ENCODE data around the gene MVB12B.
"Not testable (repeated sequence)": the region's sequence is repeated elsewhere in the genome, so short reads cannot be mapped to it uniquely, and the experiment has no call there.

MVB12B gene

DNA sequence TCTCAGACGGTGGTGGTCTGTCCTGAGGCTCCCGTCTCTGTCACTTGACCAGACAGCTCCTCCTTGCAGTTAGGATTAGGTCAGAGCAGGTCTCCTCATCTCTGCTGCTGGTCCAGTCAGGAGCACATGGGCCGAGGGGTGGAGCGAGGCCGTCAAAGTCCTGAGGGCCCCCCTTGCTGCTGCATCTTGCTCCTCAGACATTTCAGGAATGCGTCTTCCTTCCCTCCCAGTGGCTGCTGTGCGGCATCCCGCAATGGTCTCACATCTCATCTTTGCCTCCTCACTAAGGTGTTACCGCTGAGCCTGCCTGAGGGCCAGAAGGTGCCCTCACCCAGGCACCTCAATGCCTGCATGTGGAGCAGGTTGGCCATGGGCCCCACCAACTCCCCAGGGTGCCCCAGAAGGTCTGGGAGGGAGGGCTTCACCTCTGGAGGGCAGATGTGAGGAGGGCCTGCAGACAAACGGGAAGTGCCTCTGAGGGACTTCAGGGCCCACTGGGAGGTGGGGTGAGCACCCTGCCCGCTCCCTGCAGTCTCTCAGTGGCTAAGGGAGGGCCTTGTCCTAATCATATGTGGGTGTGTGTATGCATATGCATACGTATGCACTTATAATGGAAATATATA, 149.4 kb downstream of the MVB12B start:
- Histone ChIP-seq H3K36me3 (ENCODE audit: control insufficient read depth, insufficient read depth, low read length) (no peaks in the 10 kb centered on the region), H3K4me1 (ENCODE audit: control insufficient read depth, insufficient read depth, low read length) (no peaks in the 10 kb centered on the region), H3K27me3 (ENCODE audit: control insufficient read depth, insufficient read depth, low read length) (no peaks in the 10 kb centered on the region), H3K4me3 (ENCODE audit: low read length) (no peak overlapping the region), H3K9me3 (ENCODE audit: control insufficient read depth, low read length) (no peaks in the 10 kb centered on the region), H3K9ac (ENCODE audit: low read length) (no peak overlapping the region)

DNA sequence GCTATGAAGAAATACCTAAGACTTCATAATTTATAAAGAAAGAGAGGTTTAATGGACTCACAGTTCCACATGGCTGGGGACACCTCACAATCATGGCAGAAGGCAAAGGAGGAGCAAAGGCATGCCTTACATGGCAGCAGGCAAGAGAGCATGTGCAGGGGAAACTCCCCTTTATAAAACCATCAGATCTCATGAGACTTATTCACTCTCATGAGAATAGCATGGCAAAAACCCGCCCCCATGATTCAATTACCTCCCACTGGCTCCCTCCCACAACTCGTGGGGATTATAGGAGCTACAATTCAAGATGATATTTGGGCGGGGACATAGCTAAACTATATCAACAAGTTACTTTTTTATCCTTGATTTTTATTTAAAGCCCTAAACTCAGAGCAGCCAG, 150.8 kb downstream of the MVB12B start:
- H3K4me3 ChIP-seq (ENCODE audit: low read length); H3K4me1 ChIP-seq (ENCODE audit: control insufficient read depth, insufficient read depth, low read length); H3K27me3 ChIP-seq (ENCODE audit: control insufficient read depth, insufficient read depth, low read length); H3K9ac ChIP-seq (ENCODE audit: low read length); H3K36me3 ChIP-seq (ENCODE audit: control insufficient read depth, insufficient read depth, low read length); H3K9me3 ChIP-seq (ENCODE audit: control insufficient read depth, low read length): not testable (repeated sequence)

DNA sequence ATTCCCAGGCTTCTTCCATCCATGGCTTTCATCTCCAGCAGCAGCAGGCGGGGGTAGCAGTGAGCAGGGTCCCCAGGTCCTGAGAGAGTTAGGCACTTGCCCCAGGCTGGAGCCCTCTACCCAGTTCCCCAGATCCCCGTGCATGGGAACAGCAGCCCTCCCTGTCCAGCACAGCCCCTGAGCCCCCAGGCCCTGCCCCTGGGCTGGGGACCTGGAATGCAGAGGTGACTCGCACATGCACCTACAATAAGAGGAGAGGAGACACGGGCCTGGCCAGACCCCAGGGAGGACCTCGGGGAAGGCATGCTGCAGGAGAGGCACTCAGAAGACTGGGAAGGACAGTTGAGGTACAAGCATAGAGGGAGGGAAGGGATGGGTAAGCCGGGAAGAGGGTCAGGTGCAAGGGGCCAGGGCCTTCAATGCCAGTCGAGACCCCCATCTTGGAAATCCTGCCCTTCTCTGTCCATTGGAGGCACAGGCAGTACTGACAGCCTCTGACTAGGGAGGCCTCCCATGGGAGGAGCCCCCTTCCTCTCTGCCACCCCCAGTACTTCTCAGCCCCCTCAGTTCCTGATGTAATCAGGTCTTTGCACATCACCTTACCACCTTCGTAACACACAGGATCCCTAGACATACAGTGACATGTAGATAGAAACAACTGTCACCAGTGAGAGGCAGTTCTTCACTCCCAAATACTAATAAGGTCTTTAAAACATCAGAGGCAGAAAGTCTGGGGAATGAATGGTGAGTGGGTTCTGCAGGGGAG, 151.8 kb downstream of the MVB12B start:
- Histone ChIP-seq H3K27me3 (ENCODE audit: control insufficient read depth, insufficient read depth, low read length) (no peaks in the 10 kb centered on the region), H3K4me1 (ENCODE audit: control insufficient read depth, insufficient read depth, low read length) (no peaks in the 10 kb centered on the region), H3K36me3 (ENCODE audit: control insufficient read depth, insufficient read depth, low read length) (no peaks in the 10 kb centered on the region), H3K9me3 (ENCODE audit: control insufficient read depth, low read length) (no peaks in the 10 kb centered on the region), H3K9ac (ENCODE audit: low read length) (no peak overlapping the region), H3K4me3 (ENCODE audit: low read length) (no peak overlapping the region)

DNA sequence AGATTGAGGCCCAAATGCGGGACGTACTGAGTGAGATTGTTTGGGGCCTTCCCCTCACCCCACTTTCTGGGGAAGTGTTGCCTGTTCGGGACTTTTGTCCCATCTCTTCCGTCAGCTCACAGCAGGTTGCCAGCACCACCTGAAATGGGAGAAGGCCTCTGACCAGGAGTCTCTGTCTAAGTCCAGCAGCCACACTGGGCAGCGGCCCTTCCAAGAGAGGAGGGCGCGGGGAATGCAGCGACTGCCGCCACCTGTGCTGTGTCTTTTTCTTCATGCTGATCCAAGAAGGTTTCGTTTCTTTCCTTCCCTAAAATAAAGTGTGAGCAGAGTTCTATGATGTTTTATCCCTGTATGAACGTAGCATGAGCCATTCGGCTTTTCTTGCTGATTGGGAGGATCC, 152.9 kb downstream of the MVB12B start:
- no peak overlapping the region for H3K4me3 ChIP-seq (ENCODE audit: low read length)
- no peaks in the 10 kb centered on the region for H3K27me3 ChIP-seq (ENCODE audit: control insufficient read depth, insufficient read depth, low read length)
- H3K9ac ChIP-seq (ENCODE audit: low read length), result no peak overlapping the region
- H3K9me3 ChIP-seq (ENCODE audit: control insufficient read depth, low read length), result no peaks in the 10 kb centered on the region
- no peaks in the 10 kb centered on the region for H3K4me1 ChIP-seq (ENCODE audit: control insufficient read depth, insufficient read depth, low read length)
- no peaks in the 10 kb centered on the region for H3K36me3 ChIP-seq (ENCODE audit: control insufficient read depth, insufficient read depth, low read length)

DNA sequence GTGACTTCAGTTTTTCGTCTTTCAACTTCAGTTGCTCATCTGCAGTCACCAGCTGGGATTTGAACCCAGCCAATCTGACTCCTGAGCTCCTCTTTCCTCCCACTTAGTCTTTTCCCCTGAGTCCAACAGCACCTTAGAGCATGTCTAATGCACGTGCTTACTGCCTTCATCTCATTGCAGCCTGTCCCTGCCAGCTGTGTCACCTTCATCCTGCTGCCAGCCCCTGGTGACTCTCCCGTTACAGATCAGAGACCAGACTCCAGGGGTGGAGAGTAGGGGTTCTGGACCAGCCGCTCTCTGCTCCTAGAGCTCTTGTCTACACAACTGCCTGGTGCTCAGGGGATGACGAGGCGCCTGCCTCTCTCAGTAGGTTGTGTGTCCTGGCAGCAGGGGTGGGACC, 154.2 kb downstream of the MVB12B start:
- no peaks in the 10 kb centered on the region for H3K4me1 ChIP-seq (ENCODE audit: control insufficient read depth, insufficient read depth, low read length)
- H3K4me3 ChIP-seq (ENCODE audit: low read length), result no peak overlapping the region
- H3K27me3 ChIP-seq (ENCODE audit: control insufficient read depth, insufficient read depth, low read length), result no peaks in the 10 kb centered on the region
- no peak overlapping the region for H3K9ac ChIP-seq (ENCODE audit: low read length)
- H3K9me3 ChIP-seq (ENCODE audit: control insufficient read depth, low read length), result no peaks in the 10 kb centered on the region
- H3K36me3 ChIP-seq (ENCODE audit: control insufficient read depth, insufficient read depth, low read length), result no peaks in the 10 kb centered on the region

DNA sequence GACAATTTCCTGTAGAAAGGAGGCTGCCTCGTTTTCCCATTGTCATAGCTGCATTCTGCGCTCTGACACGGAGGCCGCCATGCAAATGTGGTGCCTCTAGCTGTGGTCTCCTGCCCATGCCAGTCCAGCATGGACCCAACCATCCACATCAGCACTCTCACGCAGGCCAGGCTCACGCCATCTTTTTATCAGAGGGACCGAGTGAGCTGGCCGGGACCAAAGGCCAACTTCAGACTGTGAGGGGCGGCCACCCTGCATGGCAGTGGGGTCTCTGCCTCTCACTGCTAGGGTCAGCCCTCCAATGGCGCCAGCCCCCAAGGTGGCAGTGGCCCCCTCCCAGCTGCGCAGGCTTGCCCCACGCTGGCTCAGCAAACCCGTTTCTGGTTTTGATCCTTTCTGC, 155.2 kb downstream of the MVB12B start:
- Histone ChIP-seq H3K27me3 (ENCODE audit: control insufficient read depth, insufficient read depth, low read length) (no peaks in the 10 kb centered on the region), H3K9ac (ENCODE audit: low read length) (no peak overlapping the region), H3K9me3 (ENCODE audit: control insufficient read depth, low read length) (no peaks in the 10 kb centered on the region), H3K36me3 (ENCODE audit: control insufficient read depth, insufficient read depth, low read length) (no peaks in the 10 kb centered on the region), H3K4me3 (ENCODE audit: low read length) (no peak overlapping the region), H3K4me1 (ENCODE audit: control insufficient read depth, insufficient read depth, low read length) (no peaks in the 10 kb centered on the region)

DNA sequence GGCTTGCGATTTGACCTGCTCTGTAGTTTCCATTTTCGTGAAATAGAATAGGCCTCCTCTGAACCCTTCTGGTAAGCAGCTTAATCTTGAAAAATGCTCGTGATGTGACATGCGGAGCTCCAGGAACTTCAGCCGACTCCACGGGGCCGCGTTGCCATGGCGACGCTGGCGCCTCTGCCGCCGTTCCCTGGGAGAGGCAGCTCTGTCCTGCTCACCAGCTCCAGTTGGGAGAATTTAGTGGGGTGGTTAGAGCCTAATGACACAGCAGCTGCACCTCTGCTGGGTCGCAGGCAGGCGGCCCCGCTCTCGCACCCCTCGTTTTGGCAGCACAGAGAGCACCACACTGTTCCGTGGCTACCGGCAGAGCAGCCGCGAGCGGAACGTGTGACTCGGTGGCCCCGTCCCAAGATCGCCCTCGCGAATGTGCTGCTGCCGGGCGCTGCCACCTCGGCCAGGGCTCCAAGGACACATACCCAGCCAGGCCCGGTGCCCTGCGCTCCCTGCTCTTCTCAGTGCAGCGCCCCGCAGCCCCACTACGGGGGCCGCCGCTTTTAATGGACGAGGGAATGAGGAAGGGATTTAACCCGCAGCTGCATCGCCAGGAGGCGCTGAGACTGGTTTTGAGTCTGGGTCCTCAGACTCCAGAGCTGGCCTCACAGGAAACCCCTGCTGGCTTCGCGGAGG, 155.9 kb downstream of the MVB12B start:
- no peaks in the 10 kb centered on the region for H3K27me3 ChIP-seq (ENCODE audit: control insufficient read depth, insufficient read depth, low read length)
- H3K9ac ChIP-seq (ENCODE audit: low read length), result no peak overlapping the region
- no peaks in the 10 kb centered on the region for H3K4me1 ChIP-seq (ENCODE audit: control insufficient read depth, insufficient read depth, low read length)
- no peaks in the 10 kb centered on the region for H3K9me3 ChIP-seq (ENCODE audit: control insufficient read depth, low read length)
- H3K4me3 ChIP-seq (ENCODE audit: low read length), result no peak overlapping the region
- H3K36me3 ChIP-seq (ENCODE audit: control insufficient read depth, insufficient read depth, low read length), result no peaks in the 10 kb centered on the region

DNA sequence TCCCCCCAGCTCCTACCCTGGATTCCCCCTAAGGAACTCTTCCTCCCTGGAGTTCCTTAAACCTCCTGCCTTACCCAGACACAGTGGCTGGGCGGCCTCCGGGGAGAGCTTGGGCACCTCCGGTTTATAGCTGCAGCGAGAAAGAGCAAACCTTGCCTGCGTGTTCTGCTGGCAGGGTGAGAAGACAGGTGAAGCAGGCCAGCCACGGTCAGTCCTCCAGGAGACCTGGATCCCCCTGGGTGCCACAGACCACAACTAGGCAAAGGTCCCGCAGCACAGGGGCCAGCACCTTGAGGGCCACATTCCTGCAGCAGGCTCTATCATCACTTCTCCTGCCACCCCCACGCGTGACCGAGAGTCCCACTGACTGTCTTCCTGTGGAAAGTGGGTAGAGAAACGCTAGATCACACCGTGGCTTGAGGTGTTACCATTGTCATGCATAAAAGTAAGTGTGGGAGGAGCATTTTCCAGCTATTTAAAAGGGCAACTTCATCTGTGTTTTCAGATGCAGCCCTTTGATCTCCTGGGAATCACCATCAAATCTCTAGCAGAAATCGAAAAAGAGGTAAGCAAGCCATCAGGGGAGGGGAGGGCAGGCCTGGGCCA, 156.9 kb downstream of the MVB12B start:
- Histone ChIP-seq H3K27me3 (ENCODE audit: control insufficient read depth, insufficient read depth, low read length) (no peaks in the 10 kb centered on the region), H3K9me3 (ENCODE audit: control insufficient read depth, low read length) (no peaks in the 10 kb centered on the region), H3K4me1 (ENCODE audit: control insufficient read depth, insufficient read depth, low read length) (no peaks in the 10 kb centered on the region), H3K4me3 (ENCODE audit: low read length) (no peak overlapping the region), H3K9ac (ENCODE audit: low read length) (no peak overlapping the region), H3K36me3 (ENCODE audit: control insufficient read depth, insufficient read depth, low read length) (no peaks in the 10 kb centered on the region)

DNA sequence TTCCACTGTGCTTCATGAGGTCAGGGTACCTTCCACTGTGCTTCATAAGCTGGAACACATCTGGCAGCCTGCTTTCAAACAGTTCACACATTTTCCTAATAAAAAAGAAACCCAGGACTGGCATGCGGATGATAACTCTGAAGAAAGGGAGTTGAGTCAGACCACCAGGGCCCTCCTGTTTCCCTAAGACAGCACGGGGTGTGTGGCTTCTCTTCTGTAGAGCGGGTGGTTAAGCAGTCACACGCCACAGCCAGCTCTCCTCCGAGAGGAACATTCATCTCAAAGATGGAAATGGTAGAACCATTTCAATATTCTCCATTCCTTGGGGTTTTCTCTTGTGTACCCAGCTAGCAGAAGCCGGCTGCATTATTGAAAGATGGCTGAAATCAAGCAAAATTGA, 159.0 kb downstream of the MVB12B start:
- no peak overlapping the region for H3K9ac ChIP-seq (ENCODE audit: low read length)
- no peak overlapping the region for H3K4me3 ChIP-seq (ENCODE audit: low read length)
- H3K36me3 ChIP-seq (ENCODE audit: control insufficient read depth, insufficient read depth, low read length), result no peaks in the 10 kb centered on the region

DNA sequence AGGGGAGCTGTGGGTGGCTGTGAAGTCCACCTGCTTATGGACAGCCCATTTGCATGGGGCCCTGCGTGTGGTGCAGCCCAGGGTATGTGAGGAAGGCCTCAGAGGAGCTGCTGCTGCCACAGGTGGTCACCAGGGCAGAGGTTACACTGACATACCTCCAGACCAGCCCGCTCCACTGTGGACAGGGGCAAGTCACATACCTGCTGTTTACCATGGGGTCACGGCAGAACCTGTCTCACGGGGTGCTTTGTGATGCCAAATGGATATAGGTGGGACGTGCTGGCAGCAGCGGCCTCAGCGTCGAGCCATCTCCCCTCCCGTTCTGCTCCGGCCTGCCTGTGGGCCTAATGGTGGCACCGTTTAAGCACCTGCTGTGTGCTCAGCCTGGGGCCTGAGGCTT, 159.6 kb downstream of the MVB12B start:
- Histone ChIP-seq H3K9me3 (ENCODE audit: control insufficient read depth, low read length) (no peaks in the 10 kb centered on the region), H3K4me3 (ENCODE audit: low read length) (no peak overlapping the region), H3K9ac (ENCODE audit: low read length) (no peak overlapping the region), H3K4me1 (ENCODE audit: control insufficient read depth, insufficient read depth, low read length) (no peaks in the 10 kb centered on the region), H3K36me3 (ENCODE audit: control insufficient read depth, insufficient read depth, low read length) (no peaks in the 10 kb centered on the region), H3K27me3 (ENCODE audit: control insufficient read depth, insufficient read depth, low read length) (no peaks in the 10 kb centered on the region)

More for the DNA sequence above, 159.0 kb downstream of the MVB12B start:
- H3K27me3 ChIP-seq (ENCODE audit: control insufficient read depth, insufficient read depth, low read length), result no peaks in the 10 kb centered on the region
- H3K4me1 ChIP-seq (ENCODE audit: control insufficient read depth, insufficient read depth, low read length), result no peaks in the 10 kb centered on the region
- H3K9me3 ChIP-seq (ENCODE audit: control insufficient read depth, low read length), result no peaks in the 10 kb centered on the region

DNA sequence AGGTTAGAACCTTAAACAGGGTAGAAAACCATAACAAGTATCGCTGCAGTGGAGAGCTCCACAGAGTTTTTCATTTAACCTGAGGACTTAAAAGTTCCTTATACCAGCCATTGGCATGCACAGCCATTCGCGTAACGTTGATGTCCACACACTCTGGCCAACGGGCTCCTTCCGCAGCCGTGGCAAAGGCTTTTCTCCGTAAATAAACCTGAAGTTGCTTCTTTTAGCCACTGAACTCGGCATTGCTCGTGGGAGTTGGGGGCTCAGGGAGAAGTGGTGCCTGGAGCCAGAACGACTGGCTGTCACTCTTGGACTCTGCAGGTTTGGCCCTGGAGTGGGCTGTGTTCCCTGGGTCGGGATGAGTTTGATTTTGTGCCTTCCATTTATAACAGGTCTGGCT, 161.2 kb downstream of the MVB12B start:
- Histone ChIP-seq H3K4me1 (ENCODE audit: control insufficient read depth, insufficient read depth, low read length) (no peaks in the 10 kb centered on the region), H3K27me3 (ENCODE audit: control insufficient read depth, insufficient read depth, low read length) (no peaks in the 10 kb centered on the region), H3K9ac (ENCODE audit: low read length) (no peak overlapping the region)

DNA sequence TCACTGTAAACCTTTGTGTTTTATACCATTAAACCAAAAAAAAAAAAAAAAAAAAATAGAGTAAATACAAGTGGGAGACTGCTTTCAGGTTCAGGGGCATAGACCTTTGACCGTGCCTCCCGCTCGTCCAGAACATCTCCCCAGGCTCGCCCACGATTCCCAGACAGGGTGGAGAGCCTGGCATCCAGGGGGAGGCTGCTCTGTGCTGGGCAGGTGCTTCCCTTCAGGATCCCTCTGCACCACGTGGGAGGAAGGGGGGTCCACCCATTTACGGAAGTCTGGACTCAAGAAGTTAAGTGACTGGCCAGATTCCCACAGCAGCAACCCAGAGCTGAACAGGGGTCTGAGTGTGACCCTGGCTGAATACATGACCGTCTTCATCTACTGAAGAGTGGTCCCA, 161.7 kb downstream of the MVB12B start:
- Histone ChIP-seq H3K9ac (ENCODE audit: low read length) (no peak overlapping the region), H3K4me3 (ENCODE audit: low read length) (no peak overlapping the region), H3K36me3 (ENCODE audit: control insufficient read depth, insufficient read depth, low read length) (no peaks in the 10 kb centered on the region), H3K27me3 (ENCODE audit: control insufficient read depth, insufficient read depth, low read length) (no peaks in the 10 kb centered on the region), H3K4me1 (ENCODE audit: control insufficient read depth, insufficient read depth, low read length) (no peaks in the 10 kb centered on the region), H3K9me3 (ENCODE audit: control insufficient read depth, low read length) (no peaks in the 10 kb centered on the region)

More for the DNA sequence above, 161.2 kb downstream of the MVB12B start:
- no peaks in the 10 kb centered on the region for H3K36me3 ChIP-seq (ENCODE audit: control insufficient read depth, insufficient read depth, low read length)
- no peaks in the 10 kb centered on the region for H3K9me3 ChIP-seq (ENCODE audit: control insufficient read depth, low read length)
- H3K4me3 ChIP-seq (ENCODE audit: low read length), result no peak overlapping the region
